ENCODE results near the gene PTPRT. TPM values are rescaled to one million over a fixed set of nuclear protein-coding genes. Genes with fewer than 3 reads are reported as not detected.

The PTPRT gene
- total and polyA plus RNA-seq, 8 donors = 0.23 to 1.8 (median 0.95) TPM

- no peak for FAIRE-seq
- Histone ChIP-seq H3K27me3 (peaks cover 0 to 14% (median 1%) of the 10 kb centered on the region in 4 donors), H3K9me3 (no peaks in the 10 kb centered on the region), H3K36me3 (no peaks in the 10 kb centered on the region), H3K4me1 (no peaks in the 10 kb centered on the region), H3K27ac (no peak overlapping the region), H3K4me3 (no peak overlapping the region)
- DNase-seq = no peak
- whole genome bisulfite sequencing, 2 donors = 73 to 80% methylated on average over 3 of the region's 3 CpGs
- intact Hi-C loops (cut with DNase I) = no loop called here
- TF ChIP-seq CTCF (IDR thresholded peaks at IDR 0.05) = no peak
- ATAC-seq = no peak
Measured at GRCh38 chr20:43193443-43193842, 3.7 kb upstream of the PTPRT start.

- peak; percentile 11 to 42 (median 27) for TF ChIP-seq CTCF (IDR thresholded peaks at IDR 0.05)
- H3K36me3 ChIP-seq = no peaks in the 10 kb centered on the region
- no peak for FAIRE-seq
- H3K27ac ChIP-seq = no peak overlapping the region
- WGBS, 2 donors = 16 to 22% methylated on average over 12 of the region's 12 CpGs
- H3K9me3 ChIP-seq = no peaks in the 10 kb centered on the region
- intact Hi-C loops (cut with DNase I) = no loop called here
- peak; percentile 40 to 75 (median 72) for ATAC-seq
- peak; percentile 9 to 76 (median 48) for DNase-seq
- no peak overlapping the region for H3K4me3 ChIP-seq
- peaks cover 0 to 3% (median 0%) of the 10 kb centered on the region in 3 donors for H3K4me1 ChIP-seq
- H3K27me3 ChIP-seq = peaks cover 0 to 20% (median 4%) of the 10 kb centered on the region in 4 donors
Measured at GRCh38 chr20:43191946-43192863, 2.5 kb upstream of the PTPRT start.

- TF ChIP-seq CTCF (IDR thresholded peaks at IDR 0.05) = no peak
- no peak overlapping the region for H3K27ac ChIP-seq
- intact Hi-C loops (cut with DNase I) = no loop called here
- no peak overlapping the region for H3K4me3 ChIP-seq
- peaks cover 0 to 20% (median 4%) of the 10 kb centered on the region in 4 donors for H3K27me3 ChIP-seq
- FAIRE-seq (no peak), ATAC-seq (no peak), DNase-seq (no peak)
- H3K9me3 ChIP-seq = no peaks in the 10 kb centered on the region
- peaks cover 0 to 3% (median 0%) of the 10 kb centered on the region in 3 donors for H3K4me1 ChIP-seq
- WGBS, 2 donors = 50 to 65% methylated on average over 5 of the region's 5 CpGs
- no peaks in the 10 kb centered on the region for H3K36me3 ChIP-seq
Measured at GRCh38 chr20:43191143-43191542, 1.4 kb upstream of the PTPRT start.

- DNase-seq (peak in 1 of 6 donors; percentile 44), FAIRE-seq (no peak), ATAC-seq (no peak)
- Histone ChIP-seq H3K9me3 (no peaks in the 10 kb centered on the region), H3K4me1 (peaks cover 0 to 3% (median 0%) of the 10 kb centered on the region in 3 donors), H3K27ac (no peak overlapping the region), H3K27me3 (peaks cover 0 to 20% (median 4%) of the 10 kb centered on the region in 4 donors), H3K4me3 (no peak overlapping the region), H3K36me3 (no peaks in the 10 kb centered on the region)
- intact Hi-C loops (cut with DNase I) = no loop called here
- no peak for TF ChIP-seq CTCF (IDR thresholded peaks at IDR 0.05)
- 5% methylated on average over 23 to 24 of the region's 24 CpGs for WGBS, 2 donors
Measured at GRCh38 chr20:43190332-43190953, 737 bp upstream of the PTPRT start.

Data from pancreas (tissue), 10 donors.